ENCODE measurements around the gene PRSS35.

The PRSS35 gene

GRCh38 chr6:83467620-83468036, 44.7 kb upstream of the PRSS35 start:
- Histone ChIP-seq H2BK120ac (ENCODE audit: insufficient read depth, low read length, poor library complexity) (no peak overlapping the region), H3K36me3 (ENCODE audit: control insufficient read depth in 1 of 2, insufficient read depth in 2 of 2, low read length in 2 of 2) (no peaks in the 10 kb centered on the region), H3K4me2 (ENCODE audit: low read length) (no peak overlapping the region), H2BK5ac (ENCODE audit: low read depth, low read length, poor library complexity) (no peak overlapping the region), H3K18ac (ENCODE audit: low read length) (no peak overlapping the region), H3K79me2 (ENCODE audit: control insufficient read depth, insufficient read depth, low read length, poor library complexity) (no peaks in the 10 kb centered on the region), H4K8ac (ENCODE audit: low read depth, low read length) (no peak overlapping the region), H3K4me1 (ENCODE audit: control insufficient read depth in 1 of 2, insufficient read depth in 2 of 2, low read length in 2 of 2) (peaks cover 0 to 2% of the 10 kb centered on the region in 2 experiments), H3K27ac (ENCODE audit: low read depth, low read length) (no peak overlapping the region), H2AK5ac (ENCODE audit: low read length) (no peak overlapping the region), H4K91ac (ENCODE audit: low read depth, low read length) (no peak overlapping the region), H3K9ac (ENCODE audit: low read length) (no peak overlapping the region), H2AFZ (ENCODE audit: insufficient read depth, low read length, poor library complexity) (no peak overlapping the region), H3K4ac (ENCODE audit: low read depth, low read length) (no peak overlapping the region), H3K79me1 (ENCODE audit: low read length) (no peaks in the 10 kb centered on the region), H3K27me3 (ENCODE audit: insufficient read depth, low read length) (no peaks in the 10 kb centered on the region), H2BK12ac (ENCODE audit: low read length) (no peak overlapping the region), H3K9me3 (ENCODE audit: insufficient read depth, low read depth, low read length) (no peaks in the 10 kb centered on the region), H4K12ac (ENCODE audit: low read depth, low read length) (no peak overlapping the region), H3K4me3 (ENCODE audit: low read depth, low read length) (no peak overlapping the region), H3K23ac (ENCODE audit: low read length) (no peak overlapping the region), H3K14ac (ENCODE audit: low read length) (no peak overlapping the region)
- peak; percentile 4 to 25 for DNase-seq
- WGBS (ENCODE audit: extremely low coverage, insufficient coverage, insufficient read length): no CpG with 5 or more reads among the region's 3 CpGs

- Histone ChIP-seq H3K9ac (ENCODE audit: low read length) (no peak overlapping the region), H3K27ac (ENCODE audit: low read depth, low read length) (no peak overlapping the region), H2AFZ (ENCODE audit: insufficient read depth, low read length, poor library complexity) (no peak overlapping the region), H3K23ac (ENCODE audit: low read length) (no peak overlapping the region), H3K4me1 (ENCODE audit: control insufficient read depth in 1 of 2, insufficient read depth in 2 of 2, low read length in 2 of 2) (no peaks in the 10 kb centered on the region), H3K27me3 (ENCODE audit: insufficient read depth, low read length) (no peaks in the 10 kb centered on the region), H2AK5ac (ENCODE audit: low read length) (no peak overlapping the region), H2BK12ac (ENCODE audit: low read length) (no peak overlapping the region), H4K8ac (ENCODE audit: low read depth, low read length) (no peak overlapping the region), H4K91ac (ENCODE audit: low read depth, low read length) (no peak overlapping the region), H2BK5ac (ENCODE audit: low read depth, low read length, poor library complexity) (no peak overlapping the region), H3K4me2 (ENCODE audit: low read length) (no peak overlapping the region), H3K18ac (ENCODE audit: low read length) (no peak overlapping the region), H3K9me3 (ENCODE audit: insufficient read depth, low read depth, low read length) (no peaks in the 10 kb centered on the region), H3K4me3 (ENCODE audit: low read depth, low read length) (no peak overlapping the region), H3K79me2 (ENCODE audit: control insufficient read depth, insufficient read depth, low read length, poor library complexity) (no peaks in the 10 kb centered on the region), H3K14ac (ENCODE audit: low read length) (no peak overlapping the region), H4K12ac (ENCODE audit: low read depth, low read length) (no peak overlapping the region), H2BK120ac (ENCODE audit: insufficient read depth, low read length, poor library complexity) (no peak overlapping the region), H3K79me1 (ENCODE audit: low read length) (no peaks in the 10 kb centered on the region), H3K4ac (ENCODE audit: low read depth, low read length) (no peak overlapping the region), H3K36me3 (ENCODE audit: control insufficient read depth in 1 of 2, insufficient read depth in 2 of 2, low read length in 2 of 2) (no peaks in the 10 kb centered on the region)
- no CpG with 5 or more reads among the region's 4 CpGs for WGBS (ENCODE audit: extremely low coverage, insufficient coverage, insufficient read length)
- no peak for DNase-seq
Measured at GRCh38 chr6:83470001-83470400, 42.3 kb upstream of the PRSS35 start.

GRCh38 chr6:83470587-83470986, 41.7 kb upstream of the PRSS35 start:
- no peak overlapping the region for H4K8ac ChIP-seq (ENCODE audit: low read depth, low read length)
- H3K23ac ChIP-seq (ENCODE audit: low read length): no peak overlapping the region
- no peak overlapping the region for H2AFZ ChIP-seq (ENCODE audit: insufficient read depth, low read length, poor library complexity)
- H3K27ac ChIP-seq (ENCODE audit: low read depth, low read length): no peak overlapping the region
- H4K91ac ChIP-seq (ENCODE audit: low read depth, low read length): no peak overlapping the region
- no peak overlapping the region for H3K4me2 ChIP-seq (ENCODE audit: low read length)
- no peak overlapping the region for H2BK120ac ChIP-seq (ENCODE audit: insufficient read depth, low read length, poor library complexity)
- H3K14ac ChIP-seq (ENCODE audit: low read length): no peak overlapping the region
- H3K9ac ChIP-seq (ENCODE audit: low read length): no peak overlapping the region
- DNase-seq: no peak
- H3K4me3 ChIP-seq (ENCODE audit: low read depth, low read length): no peak overlapping the region
- no peaks in the 10 kb centered on the region for H3K4me1 ChIP-seq (ENCODE audit: control insufficient read depth in 1 of 2, insufficient read depth in 2 of 2, low read length in 2 of 2)
- H3K9me3 ChIP-seq (ENCODE audit: insufficient read depth, low read depth, low read length): no peaks in the 10 kb centered on the region
- no peak overlapping the region for H2AK5ac ChIP-seq (ENCODE audit: low read length)
- H3K79me1 ChIP-seq (ENCODE audit: low read length): no peaks in the 10 kb centered on the region
- H2BK5ac ChIP-seq (ENCODE audit: low read depth, low read length, poor library complexity): no peak overlapping the region
- no peaks in the 10 kb centered on the region for H3K79me2 ChIP-seq (ENCODE audit: control insufficient read depth, insufficient read depth, low read length, poor library complexity)
- no peak overlapping the region for H4K12ac ChIP-seq (ENCODE audit: low read depth, low read length)
- no peak overlapping the region for H3K4ac ChIP-seq (ENCODE audit: low read depth, low read length)
- no peak overlapping the region for H3K18ac ChIP-seq (ENCODE audit: low read length)
- no CpG with 5 or more reads among the region's 3 CpGs for whole genome bisulfite sequencing (ENCODE audit: extremely low coverage, insufficient coverage, insufficient read length)
- H3K36me3 ChIP-seq (ENCODE audit: control insufficient read depth in 1 of 2, insufficient read depth in 2 of 2, low read length in 2 of 2): no peaks in the 10 kb centered on the region
- no peak overlapping the region for H2BK12ac ChIP-seq (ENCODE audit: low read length)
- H3K27me3 ChIP-seq (ENCODE audit: insufficient read depth, low read length): no peaks in the 10 kb centered on the region

- Histone ChIP-seq H2BK120ac (ENCODE audit: insufficient read depth, low read length, poor library complexity) (no peak overlapping the region), H2AK5ac (ENCODE audit: low read length) (no peak overlapping the region), H3K9me3 (ENCODE audit: insufficient read depth, low read depth, low read length) (no peaks in the 10 kb centered on the region), H3K18ac (ENCODE audit: low read length) (no peak overlapping the region), H2AFZ (ENCODE audit: insufficient read depth, low read length, poor library complexity) (no peak overlapping the region), H3K9ac (ENCODE audit: low read length) (no peak overlapping the region), H4K8ac (ENCODE audit: low read depth, low read length) (no peak overlapping the region), H3K4me1 (ENCODE audit: control insufficient read depth in 1 of 2, insufficient read depth in 2 of 2, low read length in 2 of 2) (no peaks in the 10 kb centered on the region), H4K91ac (ENCODE audit: low read depth, low read length) (no peak overlapping the region), H3K4ac (ENCODE audit: low read depth, low read length) (no peak overlapping the region), H3K23ac (ENCODE audit: low read length) (no peak overlapping the region), H3K36me3 (ENCODE audit: control insufficient read depth in 1 of 2, insufficient read depth in 2 of 2, low read length in 2 of 2) (no peaks in the 10 kb centered on the region), H2BK5ac (ENCODE audit: low read depth, low read length, poor library complexity) (no peak overlapping the region), H3K14ac (ENCODE audit: low read length) (no peak overlapping the region), H3K79me2 (ENCODE audit: control insufficient read depth, insufficient read depth, low read length, poor library complexity) (no peaks in the 10 kb centered on the region), H2BK12ac (ENCODE audit: low read length) (no peak overlapping the region), H4K12ac (ENCODE audit: low read depth, low read length) (no peak overlapping the region), H3K4me2 (ENCODE audit: low read length) (no peak overlapping the region), H3K27me3 (ENCODE audit: insufficient read depth, low read length) (no peaks in the 10 kb centered on the region), H3K4me3 (ENCODE audit: low read depth, low read length) (no peak overlapping the region), H3K79me1 (ENCODE audit: low read length) (no peaks in the 10 kb centered on the region), H3K27ac (ENCODE audit: low read depth, low read length) (no peak overlapping the region)
- WGBS (ENCODE audit: extremely low coverage, insufficient coverage, insufficient read length): no CpG with 5 or more reads among the region's 2 CpGs
- no peak for DNase-seq
Measured at GRCh38 chr6:83472767-83473166, 39.6 kb upstream of the PRSS35 start.
